Measurements from ENCODE around the gene SCG5. TPM values are rescaled to one million over a fixed set of nuclear protein-coding genes. Genes with fewer than 3 reads are reported as not detected.

Gene SCG5
- total RNA-seq, 6 experiments from 2014 or later, result 2.6 to 18.3 (median 4.4) TPM

DNA sequence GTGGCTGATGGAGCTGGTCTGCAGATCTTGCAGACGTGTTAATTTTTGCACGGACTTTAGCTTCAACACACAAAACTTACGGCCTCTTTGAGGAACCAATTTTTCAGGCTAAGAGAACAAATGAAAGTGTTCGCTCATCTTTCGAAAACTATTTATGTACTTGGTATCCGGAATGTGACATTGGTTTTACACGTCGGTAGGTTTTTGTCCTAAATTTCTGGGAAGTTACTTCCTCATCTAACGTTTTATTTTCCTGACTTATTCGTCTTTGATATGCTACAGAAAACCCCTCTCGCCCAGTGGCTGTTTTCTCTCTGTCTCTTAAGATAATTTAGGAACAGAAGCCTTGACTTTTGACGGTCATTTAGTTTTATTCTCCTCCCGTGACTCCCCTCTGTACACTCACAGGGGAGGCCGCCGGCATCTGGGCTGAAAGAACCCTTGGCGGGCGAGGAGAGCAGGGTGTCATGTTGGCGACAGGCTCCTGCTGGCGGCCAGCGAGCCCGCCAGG, 75.5 kb downstream of the SCG5 start:
- WGBS (ENCODE audit: insufficient coverage, low coverage, low lambda C conversion rate, missing lambda C conversion rate), result 20% methylated on average over 16 of the region's 21 CpGs
- no peaks in the 10 kb centered on the region for H3K36me3 ChIP-seq
- intact Hi-C loops (cut with DNase I), result no loop called here
- ATAC-seq, result no peak
- H3K4me1 ChIP-seq, result peaks cover 0 to 19% (median 4%) of the 10 kb centered on the region in 4 donors
- peaks cover 0 to 16% of the 10 kb centered on the region in 2 donors for H3K27me3 ChIP-seq
- no peak overlapping the region for H3K27ac ChIP-seq
- no peaks in the 10 kb centered on the region for H3K9me3 ChIP-seq
- TF ChIP-seq, protein P1, sequence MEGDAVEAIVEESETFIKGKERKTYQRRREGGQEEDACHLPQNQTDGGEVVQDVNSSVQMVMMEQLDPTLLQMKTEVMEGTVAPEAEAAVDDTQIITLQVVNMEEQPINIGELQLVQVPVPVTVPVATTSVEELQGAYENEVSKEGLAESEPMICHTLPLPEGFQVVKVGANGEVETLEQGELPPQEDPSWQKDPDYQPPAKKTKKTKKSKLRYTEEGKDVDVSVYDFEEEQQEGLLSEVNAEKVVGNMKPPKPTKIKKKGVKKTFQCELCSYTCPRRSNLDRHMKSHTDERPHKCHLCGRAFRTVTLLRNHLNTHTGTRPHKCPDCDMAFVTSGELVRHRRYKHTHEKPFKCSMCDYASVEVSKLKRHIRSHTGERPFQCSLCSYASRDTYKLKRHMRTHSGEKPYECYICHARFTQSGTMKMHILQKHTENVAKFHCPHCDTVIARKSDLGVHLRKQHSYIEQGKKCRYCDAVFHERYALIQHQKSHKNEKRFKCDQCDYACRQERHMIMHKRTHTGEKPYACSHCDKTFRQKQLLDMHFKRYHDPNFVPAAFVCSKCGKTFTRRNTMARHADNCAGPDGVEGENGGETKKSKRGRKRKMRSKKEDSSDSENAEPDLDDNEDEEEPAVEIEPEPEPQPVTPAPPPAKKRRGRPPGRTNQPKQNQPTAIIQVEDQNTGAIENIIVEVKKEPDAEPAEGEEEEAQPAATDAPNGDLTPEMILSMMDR (IDR thresholded peaks at IDR 0.05), result no peak
- no peak for TF ChIP-seq POLR2A (IDR thresholded peaks at IDR 0.05)
- peak overlapping the region in 2 of 3 donors; percentile 48 to 51 for H3K4me3 ChIP-seq
- DNase-seq, result no peak

DNA sequence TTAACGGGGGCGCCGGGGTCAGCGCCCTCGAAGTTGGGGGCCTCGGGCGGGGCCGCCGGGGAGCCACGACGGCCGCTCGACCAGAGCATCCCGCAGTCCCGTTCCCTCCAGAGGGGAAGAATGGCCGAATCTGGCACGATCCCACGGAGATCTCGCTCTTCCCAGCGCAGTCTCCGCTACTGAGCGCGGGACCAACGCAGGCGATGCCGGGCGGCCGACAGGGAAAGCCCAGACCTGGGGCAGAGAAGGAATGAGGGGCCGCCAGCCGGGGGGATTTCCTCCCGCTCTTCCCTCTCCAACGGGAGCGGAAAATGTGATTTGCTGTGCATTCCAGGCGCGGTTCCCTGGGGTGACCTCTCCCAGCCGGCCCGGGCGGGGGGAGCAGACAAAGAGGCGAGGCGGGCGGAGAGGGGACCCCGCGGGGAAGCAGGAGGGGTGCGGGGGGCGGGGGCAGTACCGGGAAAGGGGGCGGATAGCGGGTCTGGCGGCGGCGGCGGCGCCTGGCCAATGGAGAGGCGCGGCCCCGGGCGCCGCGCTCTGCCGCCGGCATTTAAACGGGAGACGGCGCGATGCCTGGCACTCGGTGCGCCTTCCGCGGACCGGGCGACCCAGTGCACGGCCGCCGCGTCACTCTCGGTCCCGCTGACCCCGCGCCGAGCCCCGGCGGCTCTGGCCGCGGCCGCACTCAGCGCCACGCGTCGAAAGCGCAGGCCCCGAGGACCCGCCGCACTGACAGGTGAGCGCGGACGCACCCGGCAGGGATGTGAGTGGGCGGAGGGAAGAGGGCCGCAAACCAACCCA, 76.1 kb downstream of the SCG5 start, which contains the start of gene GREM1:
Gene GREM1, plus strand, starts transcription at position 579 of the 801 bp plus-strand sequence. CDS start 12,687 bp downstream, outside the sequence.
- Histone ChIP-seq H3K27ac (no peak within 1 kb of the TSS), H3K9me3 (no peaks in the 10 kb centered on the region), H3K4me3 (peak within 1 kb of the TSS; percentile 39 to 51 (median 48)), H3K36me3 (no peaks in the 10 kb centered on the region), H3K4me1 (peaks cover 0 to 19% (median 4%) of the 10 kb centered on the region in 4 donors), H3K27me3 (peaks cover 0 to 16% of the 10 kb centered on the region in 2 donors)
- TF ChIP-seq POLR2A (IDR thresholded peaks at IDR 0.05), result no peak
- TF ChIP-seq, protein P1 (IDR thresholded peaks at IDR 0.05), result no peak
- intact Hi-C loops (cut with DNase I), result no loop called here
- WGBS (ENCODE audit: insufficient coverage, low coverage, low lambda C conversion rate, missing lambda C conversion rate), result 3% methylated on average over 8 of the region's 99 CpGs
- no peak for DNase-seq
- peak in 2 of 4 donors; percentile 22 to 37 for ATAC-seq

DNA sequence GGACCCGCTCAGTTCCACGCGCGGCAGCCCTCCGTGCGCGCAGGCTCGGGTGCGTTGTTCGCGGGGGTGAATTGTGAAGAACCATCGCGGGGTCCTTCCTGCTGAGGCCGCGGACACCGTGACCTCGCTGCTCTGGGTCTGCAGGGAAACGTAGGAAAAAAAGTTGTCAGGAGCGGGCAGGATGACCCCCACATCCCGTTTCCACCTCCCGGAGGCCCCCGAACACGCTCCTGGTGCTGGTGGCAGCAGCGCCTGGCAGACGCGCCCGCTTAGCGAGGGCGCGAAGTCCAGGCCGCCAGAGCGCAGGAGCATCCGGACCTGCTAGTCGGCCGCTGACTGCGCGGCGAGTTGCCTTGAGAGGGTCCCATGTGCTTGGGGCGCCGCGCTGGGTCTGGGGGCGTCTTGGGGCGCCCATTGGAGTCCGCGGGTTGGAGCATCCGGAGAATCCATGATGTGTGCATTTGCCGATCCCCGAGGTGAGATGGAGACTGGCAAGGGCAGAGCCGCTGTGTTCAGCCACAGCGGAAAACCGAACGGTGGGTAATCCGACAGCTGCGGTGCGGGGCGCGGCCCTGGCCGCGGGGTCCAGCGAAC, 76.8 kb downstream of the SCG5 start:
- peak overlapping the region; percentile 39 to 51 (median 48) for H3K4me3 ChIP-seq
- DNase-seq, result peak in 2 of 3 donors; percentile 37 to 53
- H3K27ac ChIP-seq, result no peak overlapping the region
- WGBS (ENCODE audit: insufficient coverage, low coverage, low lambda C conversion rate, missing lambda C conversion rate), result 0% methylated on average over 8 of the region's 60 CpGs
- intact Hi-C loops (cut with DNase I), result no loop called here
- H3K36me3 ChIP-seq, result no peaks in the 10 kb centered on the region
- peak; percentile 55 to 73 (median 58) for ATAC-seq
- TF ChIP-seq, protein P1 (IDR thresholded peaks at IDR 0.05), result no peak
- no peak for TF ChIP-seq POLR2A (IDR thresholded peaks at IDR 0.05)
- no peaks in the 10 kb centered on the region for H3K9me3 ChIP-seq
- H3K4me1 ChIP-seq, result peaks cover 0 to 19% (median 4%) of the 10 kb centered on the region in 4 donors
- peaks cover 0 to 16% of the 10 kb centered on the region in 2 donors for H3K27me3 ChIP-seq

GRCh38 chr15:32718821-32719716, 77.6 kb downstream of the SCG5 start:
- DNase-seq (peak; percentile 52 to 74 (median 62)), ATAC-seq (peak; percentile 84 to 91 (median 90))
- H3K36me3 ChIP-seq, result no peaks in the 10 kb centered on the region
- H3K4me3 ChIP-seq, result peak overlapping the region; percentile 39 to 51 (median 48)
- no peaks in the 10 kb centered on the region for H3K9me3 ChIP-seq
- 3% methylated on average over 18 of the region's 70 CpGs for WGBS (ENCODE audit: insufficient coverage, low coverage, low lambda C conversion rate, missing lambda C conversion rate)
- H3K27ac ChIP-seq, result no peak overlapping the region
- TF ChIP-seq, protein P1 (IDR thresholded peaks at IDR 0.05), result no peak
- TF ChIP-seq POLR2A (IDR thresholded peaks at IDR 0.05), result no peak
- H3K4me1 ChIP-seq, result peaks cover 0 to 19% (median 4%) of the 10 kb centered on the region in 4 donors
- intact Hi-C loops (cut with DNase I), result no loop called here
- H3K27me3 ChIP-seq, result peaks cover 0 to 16% of the 10 kb centered on the region in 2 donors

All from right lobe of liver (tissue), 6 donors.